Large intestine (tissue), 3 donors: ENCODE results near the gene C7orf25. TPM values are rescaled to one million over a fixed set of nuclear protein-coding genes. Genes with fewer than 3 reads are reported as not detected.

Source experiments
- DNase-seq, 2 donors: peaks; one replicate each; pipeline versions ENCODE4 v3.0.0 to v3.0.0-alpha.2; 2013
- H3K27ac ChIP-seq: one replicate; pipeline ENCODE4 v1.5.1; 2013; ENCODE audit warnings: low read length
- H3K27me3 ChIP-seq: 2 replicates; pipeline ENCODE4 v1.6.1; 2013; ENCODE audit warnings: low read length; ENCODE audit not compliant: control insufficient read depth, insufficient read depth
- H3K36me3 ChIP-seq: 2 replicates; pipeline ENCODE4 v1.6.1; 2013; ENCODE audit warnings: low read length; ENCODE audit not compliant: control insufficient read depth, insufficient read depth
- H3K4me1 ChIP-seq: one replicate; pipeline ENCODE4 v1.6.1; 2013; ENCODE audit warnings: low read length; ENCODE audit not compliant: control insufficient read depth, insufficient read depth
- H3K4me3 ChIP-seq: one replicate; pipeline ENCODE4 v1.5.1; 2013; ENCODE audit warnings: low read length
- H3K9me3 ChIP-seq: one replicate; pipeline ENCODE4 v1.6.1; 2013; ENCODE audit warnings: mild to moderate bottlenecking, low read depth, low read length, moderate library complexity; ENCODE audit not compliant: control insufficient read depth
- WGBS: methylation state at CpG from one replicate; pipeline ENCODE4 v1.1.5; 2013; ENCODE audit warnings: low lambda C conversion rate; ENCODE audit not compliant: insufficient coverage; 5-methylcytosine and 5-hydroxymethylcytosine counted together
- polyA plus RNA-seq: library from polyadenylated mRNA; unstranded; fragments of 120-200 nt; gene quantifications from one replicate; pipeline ENCODE4 v1.2.1, GENCODE V29; 2013

The C7orf25 gene
- polyA plus RNA-seq, 1 donor, result 3.2 TPM

DNA sequence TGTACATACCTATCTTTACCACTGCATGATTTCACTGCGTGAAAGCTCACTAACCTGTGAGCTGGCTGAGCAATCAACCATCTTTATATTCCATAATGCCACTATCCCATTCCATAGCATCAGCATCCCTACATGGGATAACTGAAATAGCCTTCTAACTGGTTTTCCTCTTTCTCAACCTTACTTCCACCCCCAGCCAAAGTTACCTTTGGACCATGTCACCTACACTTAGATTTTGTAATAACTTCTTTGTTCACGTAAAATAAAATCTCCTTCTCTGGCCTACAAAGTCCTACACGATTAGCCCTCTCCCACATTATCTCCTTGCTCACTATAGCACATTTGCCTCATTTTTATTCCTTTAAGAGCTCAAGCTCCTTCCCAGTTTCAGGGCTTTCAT, 17.6 kb upstream of the C7orf25 start:
- no peak overlapping the region for H3K4me3 ChIP-seq
- peaks cover 21% of the 10 kb centered on the region for H3K36me3 ChIP-seq
- DNase-seq, result no peak
- H3K27me3 ChIP-seq, result no peaks in the 10 kb centered on the region
- no peaks in the 10 kb centered on the region for H3K9me3 ChIP-seq
- no peak overlapping the region for H3K27ac ChIP-seq
- peaks cover 9% of the 10 kb centered on the region for H3K4me1 ChIP-seq
- WGBS, result 44% methylated on average over 3 of the region's 3 CpGs

DNA sequence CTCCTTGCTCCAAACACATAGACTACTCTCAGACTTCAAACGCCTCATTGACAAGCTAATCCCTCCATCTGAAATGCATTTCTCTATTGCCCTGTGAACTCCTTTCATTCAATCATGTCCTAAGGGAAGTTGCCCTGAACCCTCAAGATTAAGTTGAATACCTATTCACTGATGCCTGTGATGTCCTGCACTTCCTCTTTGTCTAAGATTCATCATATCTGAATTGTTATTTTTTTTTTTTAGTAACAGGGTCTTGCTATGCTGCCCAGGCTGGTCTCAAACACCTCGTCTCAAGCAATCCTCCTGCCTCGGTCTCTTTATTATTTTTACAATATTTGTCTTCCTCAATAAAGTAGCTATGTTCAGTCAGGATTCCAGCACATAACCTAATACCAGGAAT, 16.9 kb upstream of the C7orf25 start:
- Histone ChIP-seq H3K36me3 (peaks cover 26% of the 10 kb centered on the region), H3K27ac (no peak overlapping the region), H3K27me3 (no peaks in the 10 kb centered on the region), H3K9me3 (no peaks in the 10 kb centered on the region), H3K4me1 (peaks cover 9% of the 10 kb centered on the region), H3K4me3 (no peak overlapping the region)
- no peak for DNase-seq
- 0% methylated on average over 1 of the region's 3 CpGs for WGBS

DNA sequence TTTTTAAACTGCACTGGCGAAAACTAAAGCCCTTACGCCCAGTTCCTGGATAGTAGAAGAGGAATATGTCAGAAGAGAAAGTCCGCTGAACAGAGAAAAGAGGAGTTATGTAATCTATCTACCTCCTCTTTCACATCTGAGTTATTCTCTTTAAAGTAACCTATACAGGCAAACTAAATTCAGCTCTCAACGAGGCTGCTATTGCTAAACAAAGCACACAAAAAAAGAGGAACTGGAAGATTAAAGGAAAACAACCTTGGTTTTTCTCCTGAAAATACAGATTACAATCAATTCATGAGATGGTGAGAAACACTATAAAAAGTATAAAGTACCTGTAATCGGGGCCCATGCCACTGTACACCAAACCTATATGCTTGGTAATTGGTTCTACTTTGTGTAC, 14.3 kb upstream of the C7orf25 start:
- Histone ChIP-seq H3K36me3 (peaks cover 34% of the 10 kb centered on the region), H3K4me1 (peaks cover 7% of the 10 kb centered on the region), H3K27me3 (no peaks in the 10 kb centered on the region), H3K4me3 (no peak overlapping the region), H3K9me3 (no peaks in the 10 kb centered on the region), H3K27ac (no peak overlapping the region)
- no peak for DNase-seq
- 80% methylated on average over 2 of the region's 5 CpGs for WGBS

GRCh38 chr7:42925630-42926029, 13.8 kb upstream of the C7orf25 start:
- H3K36me3 ChIP-seq, result peaks cover 40% of the 10 kb centered on the region
- DNase-seq, result no peak
- H3K4me1 ChIP-seq, result peaks cover 6% of the 10 kb centered on the region
- H3K4me3 ChIP-seq, result no peak overlapping the region
- H3K9me3 ChIP-seq, result no peaks in the 10 kb centered on the region
- no peaks in the 10 kb centered on the region for H3K27me3 ChIP-seq
- WGBS, result no CpG with 5 or more reads among the region's 1 CpG
- H3K27ac ChIP-seq, result no peak overlapping the region

GRCh38 chr7:42924223-42924838, 12.5 kb upstream of the C7orf25 start:
- DNase-seq, result no peak
- Histone ChIP-seq H3K36me3 (peaks cover 46% of the 10 kb centered on the region), H3K27ac (no peak overlapping the region), H3K27me3 (no peaks in the 10 kb centered on the region), H3K9me3 (no peaks in the 10 kb centered on the region), H3K4me3 (no peak overlapping the region), H3K4me1 (no peaks in the 10 kb centered on the region)
- WGBS, result no CpG with 5 or more reads among the region's 5 CpGs

GRCh38 chr7:42922017-42922753, 10.3 kb upstream of the C7orf25 start:
- H3K4me1 ChIP-seq, result no peaks in the 10 kb centered on the region
- peaks cover 55% of the 10 kb centered on the region for H3K36me3 ChIP-seq
- DNase-seq, result no peak
- H3K27me3 ChIP-seq, result no peaks in the 10 kb centered on the region
- no peak overlapping the region for H3K27ac ChIP-seq
- no peak overlapping the region for H3K4me3 ChIP-seq
- 97% methylated on average over 3 of the region's 3 CpGs for WGBS
- no peaks in the 10 kb centered on the region for H3K9me3 ChIP-seq

GRCh38 chr7:42915356-42915755, 3.5 kb upstream of the C7orf25 start:
- WGBS, result no CpG with 5 or more reads among the region's 1 CpG
- H3K4me1 ChIP-seq, result peaks cover 7% of the 10 kb centered on the region
- no peak overlapping the region for H3K4me3 ChIP-seq
- H3K27me3 ChIP-seq, result no peaks in the 10 kb centered on the region
- no peak overlapping the region for H3K27ac ChIP-seq
- no peaks in the 10 kb centered on the region for H3K9me3 ChIP-seq
- H3K36me3 ChIP-seq, result peaks cover 33% of the 10 kb centered on the region
- DNase-seq, result no peak

- H3K4me1 ChIP-seq, result peaks cover 7% of the 10 kb centered on the region
- WGBS, result 100% methylated on average over 2 of the region's 5 CpGs
These were observed 2.7 kb upstream of the C7orf25 start for GRCh38 chr7:42914421-42915045.

GRCh38 chr7:42914009-42914408, 2.1 kb upstream of the C7orf25 start:
- Histone ChIP-seq H3K36me3 (peaks cover 24% of the 10 kb centered on the region), H3K27ac (no peak overlapping the region), H3K27me3 (no peaks in the 10 kb centered on the region), H3K9me3 (no peaks in the 10 kb centered on the region), H3K4me3 (no peak overlapping the region), H3K4me1 (peaks cover 7% of the 10 kb centered on the region)
- no CpG with 5 or more reads among the region's 6 CpGs for WGBS
- no peak for DNase-seq

More at GRCh38 chr7:42914421-42915045, 2.7 kb upstream of the C7orf25 start:
- Histone ChIP-seq H3K9me3 (no peaks in the 10 kb centered on the region), H3K27me3 (no peaks in the 10 kb centered on the region), H3K36me3 (peaks cover 28% of the 10 kb centered on the region), H3K4me3 (no peak overlapping the region), H3K27ac (no peak overlapping the region)
- DNase-seq, result no peak

DNA sequence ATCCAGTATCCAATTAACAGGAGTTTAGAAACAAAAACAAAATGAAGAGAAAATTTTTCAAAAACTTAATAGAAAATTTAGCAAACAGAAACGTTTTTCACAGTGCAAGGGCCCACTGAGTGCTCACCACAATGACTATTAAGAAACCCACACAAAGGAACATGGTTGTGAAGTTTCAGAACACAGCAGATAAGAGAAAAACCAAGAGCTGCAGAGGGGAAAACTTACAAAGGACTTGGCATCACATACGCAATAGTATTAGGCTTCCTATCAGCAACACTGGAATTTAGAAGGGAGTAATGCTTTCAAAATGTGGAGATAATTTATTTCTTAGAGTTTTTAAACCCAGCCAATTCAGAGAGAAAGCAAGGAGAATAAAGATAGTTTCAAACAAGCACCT, 1.7 kb upstream of the C7orf25 start:
- Histone ChIP-seq H3K36me3 (peaks cover 22% of the 10 kb centered on the region), H3K27ac (no peak overlapping the region), H3K9me3 (no peaks in the 10 kb centered on the region), H3K4me1 (peaks cover 7% of the 10 kb centered on the region), H3K27me3 (no peaks in the 10 kb centered on the region), H3K4me3 (no peak overlapping the region)
- DNase-seq, result no peak
- 88% methylated on average over 1 of the region's 2 CpGs for WGBS
